Measurements from ENCODE around the gene CCDC82.

DNA sequence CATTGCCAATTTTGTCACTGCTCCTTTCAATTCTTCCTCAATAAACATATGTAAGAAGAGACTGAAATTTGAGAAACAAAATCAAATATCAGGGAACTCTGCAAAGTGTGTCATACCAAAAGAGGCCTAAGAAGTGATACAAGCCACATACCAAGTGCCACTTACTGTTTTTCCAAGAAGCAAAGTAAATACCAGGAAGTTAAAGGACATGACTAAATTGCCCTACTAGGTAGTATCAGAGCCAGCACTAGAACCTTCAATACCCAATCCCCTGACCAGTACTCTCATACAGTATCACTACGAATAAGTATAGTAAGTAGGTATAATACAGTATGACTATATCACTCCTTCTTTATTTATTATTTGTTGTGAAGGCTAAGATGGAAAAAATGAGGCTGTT is 60.3 kb downstream of the CCDC82 start:
- TF ChIP-seq YY1 (IDR thresholded peaks at IDR 0.05; ENCODE audit: low read depth), result no peak
- TF ChIP-seq, protein P1, sequence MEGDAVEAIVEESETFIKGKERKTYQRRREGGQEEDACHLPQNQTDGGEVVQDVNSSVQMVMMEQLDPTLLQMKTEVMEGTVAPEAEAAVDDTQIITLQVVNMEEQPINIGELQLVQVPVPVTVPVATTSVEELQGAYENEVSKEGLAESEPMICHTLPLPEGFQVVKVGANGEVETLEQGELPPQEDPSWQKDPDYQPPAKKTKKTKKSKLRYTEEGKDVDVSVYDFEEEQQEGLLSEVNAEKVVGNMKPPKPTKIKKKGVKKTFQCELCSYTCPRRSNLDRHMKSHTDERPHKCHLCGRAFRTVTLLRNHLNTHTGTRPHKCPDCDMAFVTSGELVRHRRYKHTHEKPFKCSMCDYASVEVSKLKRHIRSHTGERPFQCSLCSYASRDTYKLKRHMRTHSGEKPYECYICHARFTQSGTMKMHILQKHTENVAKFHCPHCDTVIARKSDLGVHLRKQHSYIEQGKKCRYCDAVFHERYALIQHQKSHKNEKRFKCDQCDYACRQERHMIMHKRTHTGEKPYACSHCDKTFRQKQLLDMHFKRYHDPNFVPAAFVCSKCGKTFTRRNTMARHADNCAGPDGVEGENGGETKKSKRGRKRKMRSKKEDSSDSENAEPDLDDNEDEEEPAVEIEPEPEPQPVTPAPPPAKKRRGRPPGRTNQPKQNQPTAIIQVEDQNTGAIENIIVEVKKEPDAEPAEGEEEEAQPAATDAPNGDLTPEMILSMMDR (IDR thresholded peaks at IDR 0.05), result no peak
- no peak for TF ChIP-seq MXI1 (IDR thresholded peaks at IDR 0.05; ENCODE audit: low read depth, low read length)
- TF ChIP-seq GATA2 (CRISPR knock-in tag; IDR thresholded peaks at IDR 0.05), result no peak
- no peak for TF ChIP-seq POLR2AphosphoS5 (IDR thresholded peaks at IDR 0.05; ENCODE audit: low read depth, low read length)
- no peak for TF ChIP-seq NRF1 (IDR thresholded peaks at IDR 0.05; ENCODE audit: low read depth, low read length)
- no peak for TF ChIP-seq EZH2phosphoT487 (IDR thresholded peaks at IDR 0.05; ENCODE audit: borderline replicate concordance, low read depth)
- TF ChIP-seq, protein P2, sequence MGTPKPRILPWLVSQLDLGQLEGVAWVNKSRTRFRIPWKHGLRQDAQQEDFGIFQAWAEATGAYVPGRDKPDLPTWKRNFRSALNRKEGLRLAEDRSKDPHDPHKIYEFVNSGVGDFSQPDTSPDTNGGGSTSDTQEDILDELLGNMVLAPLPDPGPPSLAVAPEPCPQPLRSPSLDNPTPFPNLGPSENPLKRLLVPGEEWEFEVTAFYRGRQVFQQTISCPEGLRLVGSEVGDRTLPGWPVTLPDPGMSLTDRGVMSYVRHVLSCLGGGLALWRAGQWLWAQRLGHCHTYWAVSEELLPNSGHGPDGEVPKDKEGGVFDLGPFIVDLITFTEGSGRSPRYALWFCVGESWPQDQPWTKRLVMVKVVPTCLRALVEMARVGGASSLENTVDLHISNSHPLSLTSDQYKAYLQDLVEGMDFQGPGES (IDR thresholded peaks at IDR 0.05; ENCODE audit: low read depth, low read length), result no peak
- no peak for TF ChIP-seq RFX5 (IDR thresholded peaks at IDR 0.05; ENCODE audit: low read length)
- TF ChIP-seq SMC3 (IDR thresholded peaks at IDR 0.05; ENCODE audit: low read depth, low read length), result no peak
- TF ChIP-seq, protein P3, sequence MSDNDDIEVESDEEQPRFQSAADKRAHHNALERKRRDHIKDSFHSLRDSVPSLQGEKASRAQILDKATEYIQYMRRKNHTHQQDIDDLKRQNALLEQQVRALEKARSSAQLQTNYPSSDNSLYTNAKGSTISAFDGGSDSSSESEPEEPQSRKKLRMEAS (IDR thresholded peaks at IDR 0.05; ENCODE audit: low read depth), result no peak
